WTC11 (cell line): Measurements from ENCODE around the gene NEDD8. TPM values are rescaled to one million over a fixed set of nuclear protein-coding genes. Genes with fewer than 3 reads are reported as not detected.
A peak's percentile ranks its signal among the peaks of the same experiment; 100 is the strongest.

Source experiments
- ATAC-seq: fragments of 200-7000 bp; cut with Tn5 transposase; 2 replicates; pipeline ENCODE4 v1.10.0; 2021; ENCODE audit warnings: mild to moderate bottlenecking, moderate library complexity
- CTCF ChIA-PET: fragments of 300-600 bp; sonication (Branson Sonifier 250); formaldehyde crosslinking; loops from one replicate; lab custom pipeline; 2021; ENCODE audit warnings: antibody characterized with exemption; lab: Charles Lee
- POLR2A ChIA-PET: fragments of 350-600 bp; sonication (Branson Sonifier 250); formaldehyde crosslinking; loops from one replicate; lab custom pipeline; 2021; ENCODE audit warnings: antibody characterized with exemption; lab: Charles Lee
- DNase-seq: peaks from one replicate; pipeline ENCODE4 v3.0.0; 2021; ENCODE audit warnings: low spot score
- H3K27ac Mint-ChIP-seq: 2 replicates; pipeline ENCODE4 v1.8.0; 2021; ENCODE audit warnings: mixed read lengths
- H3K27me3 Mint-ChIP-seq: 2 replicates; pipeline ENCODE4 v1.8.0; 2021; ENCODE audit warnings: low read depth, mild to moderate bottlenecking, moderate library complexity, mixed read lengths
- H3K36me3 Mint-ChIP-seq: 2 replicates; pipeline ENCODE4 v1.8.0; 2021; ENCODE audit warnings: mixed read lengths
- H3K4me1 Mint-ChIP-seq: 2 replicates; pipeline ENCODE4 v1.8.0; 2022; ENCODE audit warnings: mixed read lengths
- H3K4me3 Mint-ChIP-seq: 2 replicates; pipeline ENCODE4 v1.8.0; 2021; ENCODE audit warnings: mild to moderate bottlenecking, moderate library complexity, mixed read lengths
- H3K9me3 Mint-ChIP-seq: 2 replicates; pipeline ENCODE4 v1.8.0; 2021; ENCODE audit warnings: mixed read lengths
- AFF4 ChIP-seq: sonication (generic); formaldehyde crosslinking; IDR thresholded peaks from 2 replicates; pipeline ENCODE4 v1.8.1; 2023; ENCODE audit warnings: mild to moderate bottlenecking, missing genetic modification reagents, borderline replicate concordance
- CREM ChIP-seq: sonication (generic); formaldehyde crosslinking; IDR thresholded peaks from 2 replicates; pipeline ENCODE4 v1.8.1; 2022; ENCODE audit warnings: mild to moderate bottlenecking, missing genetic modification reagents, moderate library complexity
- CTCF ChIP-seq: fragments of 200-600 bp; IDR thresholded peaks from 2 replicates; pipeline ENCODE4 v1.8.0; 2022; ENCODE audit warnings: antibody characterized with exemption
- ESRRA ChIP-seq: sonication (generic); formaldehyde crosslinking; IDR thresholded peaks from 2 replicates; pipeline ENCODE4 v1.8.1; 2022; ENCODE audit warnings: mild to moderate bottlenecking, missing genetic modification reagents, borderline replicate concordance
- FOXP1 ChIP-seq: sonication (generic); formaldehyde crosslinking; IDR thresholded peaks from 2 replicates; pipeline ENCODE4 v1.8.0; 2022; ENCODE audit warnings: missing genetic modification reagents, mild to moderate bottlenecking, moderate library complexity, borderline replicate concordance
- HMGA2 ChIP-seq: fragments of 250-450 bp; sonication (Bioruptor Pico); IDR thresholded peaks from 2 replicates; pipeline ENCODE4 v1.4.0; 2021; ENCODE audit warnings: mild to moderate bottlenecking, moderate library complexity
- JAZF1 ChIP-seq: fragments of 250-450 bp; sonication (Bioruptor Pico); IDR thresholded peaks from 2 replicates; pipeline ENCODE4 v1.9.0; 2021; ENCODE audit warnings: moderate library complexity, mild to moderate bottlenecking, inconsistent platforms
- KAT7 ChIP-seq: sonication (generic); formaldehyde crosslinking; IDR thresholded peaks from 2 replicates; pipeline ENCODE4 v1.8.1; 2023; ENCODE audit warnings: missing genetic modification reagents, mild to moderate bottlenecking, borderline replicate concordance
- MXD4 ChIP-seq: fragments of 250-450 bp; sonication (Bioruptor Pico); IDR thresholded peaks from 2 replicates; pipeline ENCODE4 v1.8.0; 2021; ENCODE audit warnings: mild to moderate bottlenecking, moderate library complexity, borderline replicate concordance
- MYBL2 ChIP-seq: sonication (generic); formaldehyde crosslinking; IDR thresholded peaks from 2 replicates; pipeline ENCODE4 v1.8.1; 2023; ENCODE audit warnings: mild to moderate bottlenecking, moderate library complexity, missing genetic modification reagents
- PRDM15 ChIP-seq: sonication (generic); formaldehyde crosslinking; IDR thresholded peaks from 2 replicates; pipeline ENCODE4 v1.8.0; 2022; ENCODE audit warnings: missing genetic modification reagents
- TEAD1 ChIP-seq: sonication (generic); formaldehyde crosslinking; IDR thresholded peaks from 2 replicates; pipeline ENCODE4 v1.8.0; 2022; ENCODE audit warnings: mild to moderate bottlenecking, missing genetic modification reagents
- TEAD4 ChIP-seq: sonication (generic); formaldehyde crosslinking; IDR thresholded peaks from 2 replicates; pipeline ENCODE4 v1.8.0; 2022; ENCODE audit warnings: mild to moderate bottlenecking, missing genetic modification reagents
- ZNF425 ChIP-seq: fragments of 250-450 bp; sonication (Bioruptor Pico); conservative IDR thresholded peaks from 2 replicates; pipeline ENCODE4 v1.9.0; 2021; ENCODE audit warnings: mild to moderate bottlenecking
- total RNA-seq: library from RNA; stranded (reverse); gene quantifications from 3 replicates; pipeline ENCODE4 v1.2.3, GENCODE V29; 2021

Gene NEDD8
- total RNA-seq, 1 experiment from 2014 or later, result 233 TPM

GRCh38 chr14:24189059-24189375, 43.1 kb downstream of the NEDD8 start:
- peaks cover 31% of the 10 kb centered on the region for H3K36me3 Mint-ChIP-seq
- POLR2A ChIA-PET, result interaction anchor here (0.9 to 1.7 kb wide), 6 partner anchors 20 to 74 kb away, joined by 4 to 11 read pairs (median 7); partner anchors contain the start of genes CHMP4A, DCAF11, IRF9 and MDP1

More at GRCh38 chr14:24189059-24189375, 43.1 kb downstream of the NEDD8 start:
- no peak overlapping the region; the same call in 1 of the 2 replicates for H3K27ac Mint-ChIP-seq
- no peaks in the 10 kb centered on the region for H3K27me3 Mint-ChIP-seq
- CTCF ChIA-PET, result interaction anchor here (0.9 to 3.3 kb wide), 9 partner anchors 17 to 243 kb away, joined by 3 to 24 read pairs (median 4); partner anchors contain the start of genes CHMP4A, DCAF11, IRF9 and NRL
- TF ChIP-seq PRDM15 (CRISPR knock-in tag), result no peak
- TF ChIP-seq KAT7 (CRISPR knock-in tag), result no peak
- TF ChIP-seq AFF4 (CRISPR knock-in tag), result no peak
- TF ChIP-seq TEAD1 (CRISPR knock-in tag), result no peak
- TF ChIP-seq JAZF1 (CRISPR knock-in tag), result no peak
- TF ChIP-seq CREM, result no peak
- TF ChIP-seq HMGA2, result no peak
- TF ChIP-seq MXD4 (CRISPR knock-in tag), result no peak
- no peak for TF ChIP-seq FOXP1 (CRISPR knock-in tag)
- TF ChIP-seq CTCF, result no peak
- no peak for TF ChIP-seq ESRRA (CRISPR knock-in tag)
- TF ChIP-seq ZNF425 (CRISPR knock-in tag), result no peak
- TF ChIP-seq MYBL2, result no peak
- TF ChIP-seq TEAD4 (CRISPR knock-in tag), result no peak
- DNase-seq (no peak), ATAC-seq (no peak)
- H3K9me3 Mint-ChIP-seq, result no peaks in the 10 kb centered on the region
- H3K4me1 Mint-ChIP-seq, result peaks cover 16% of the 10 kb centered on the region
- H3K4me3 Mint-ChIP-seq, result peak overlapping the region; percentile 89
